T-helper 22 cell (primary cell): Measurements from ENCODE around the gene FBLIM1.

Experiments
- DNase-seq: peaks from one replicate; pipeline ENCODE4 v3.0.0-alpha.2; 2020; ENCODE audit warnings: low read depth

The FBLIM1 gene

GRCh38 chr1:15731735-15732685 lies 26.6 kb upstream of the FBLIM1 start:
- no peak for DNase-seq

GRCh38 chr1:15732686-15733081 lies 25.9 kb upstream of the FBLIM1 start:
- no peak for DNase-seq

- DNase-seq: no peak
Observed at GRCh38 chr1:15733218-15733725, 25.3 kb upstream of the FBLIM1 start.

GRCh38 chr1:15733726-15734226 lies 24.8 kb upstream of the FBLIM1 start:
- DNase-seq: no peak

GRCh38 chr1:15734296-15734695 lies 24.3 kb upstream of the FBLIM1 start:
- DNase-seq: no peak

- DNase-seq: no peak
Observed at GRCh38 chr1:15734901-15735300, 23.7 kb upstream of the FBLIM1 start.

- DNase-seq: no peak
Observed at GRCh38 chr1:15735304-15736037, 23.1 kb upstream of the FBLIM1 start.

- no peak for DNase-seq
Observed at GRCh38 chr1:15736038-15736891, 22.3 kb upstream of the FBLIM1 start, which contains the start of gene SLC25A34. Gene SLC25A34, plus strand, starts transcription at chr1:15736258. Its CDS starts 228 bp downstream, at chr1:15736486.

GRCh38 chr1:15736892-15737261 lies 21.7 kb upstream of the FBLIM1 start:
- DNase-seq: no peak

GRCh38 chr1:15737324-15738319 lies 21.0 kb upstream of the FBLIM1 start:
- no peak for DNase-seq

- DNase-seq: no peak
Observed at GRCh38 chr1:15738416-15739113, 20.0 kb upstream of the FBLIM1 start.

GRCh38 chr1:15739259-15739658 lies 19.3 kb upstream of the FBLIM1 start:
- DNase-seq: no peak

- DNase-seq: no peak
Observed at GRCh38 chr1:15739745-15740144, 18.9 kb upstream of the FBLIM1 start.

GRCh38 chr1:15740924-15741850 lies 17.4 kb upstream of the FBLIM1 start:
- peak; percentile 13 for DNase-seq

GRCh38 chr1:15742339-15742801 lies 16.2 kb upstream of the FBLIM1 start, which contains the start of gene TMEM82:
Gene TMEM82, plus strand, starts transcription at chr1:15742499. Its CDS starts 61 bp downstream, at chr1:15742560.
- no peak for DNase-seq

- DNase-seq: no peak
Observed at GRCh38 chr1:15744122-15744679, 14.4 kb upstream of the FBLIM1 start.

GRCh38 chr1:15747378-15747777 lies 11.2 kb upstream of the FBLIM1 start:
- DNase-seq: no peak

- DNase-seq: no peak
Observed at GRCh38 chr1:15748264-15748663, 10.3 kb upstream of the FBLIM1 start.
